ENCODE measurements around the gene RIIAD1. TPM values are rescaled to one million over a fixed set of nuclear protein-coding genes. Genes with fewer than 3 reads are reported as not detected.
A peak's percentile ranks its signal among the peaks of the same experiment; 100 is the strongest.

RIIAD1 gene
- total RNA-seq, 1 donor from 2014 or later, result not detected

GRCh38 chr1:151711044-151711800 lies 10.1 kb upstream of the RIIAD1 start:
- DNase-seq (ENCODE audit: low read depth in 2 of 2), result no peak

- DNase-seq (ENCODE audit: low read depth in 2 of 2), result no peak
These were observed 9.4 kb upstream of the RIIAD1 start for GRCh38 chr1:151711951-151712350.

GRCh38 chr1:151713044-151713443 lies 8.3 kb upstream of the RIIAD1 start:
- DNase-seq (ENCODE audit: low read depth in 2 of 2), result no peak

- no peak for DNase-seq (ENCODE audit: low read depth in 2 of 2)
These were observed 7.4 kb upstream of the RIIAD1 start for GRCh38 chr1:151713874-151714273.

- no peak for DNase-seq (ENCODE audit: low read depth in 2 of 2)
These were observed 6.2 kb upstream of the RIIAD1 start for GRCh38 chr1:151714820-151715725.

- no peak for DNase-seq (ENCODE audit: low read depth in 2 of 2)
These were observed 5.5 kb upstream of the RIIAD1 start for GRCh38 chr1:151715726-151716404.

GRCh38 chr1:151716405-151716762 lies 4.9 kb upstream of the RIIAD1 start:
- DNase-seq (ENCODE audit: low read depth in 2 of 2), result no peak

- peak in 1 of 2 donors; percentile 3 for DNase-seq (ENCODE audit: low read depth in 2 of 2)
These were observed 4.3 kb upstream of the RIIAD1 start, which contains the start of gene CELF3 for GRCh38 chr1:151716771-151717631. Gene CELF3 (minus strand): TSS chr1:151716803. CDS start chr1:151716020, 783 bp downstream.

- DNase-seq (ENCODE audit: low read depth in 2 of 2), result no peak
These were observed 3.3 kb upstream of the RIIAD1 start for GRCh38 chr1:151718011-151718431.

- no peak for DNase-seq (ENCODE audit: low read depth in 2 of 2)
These were observed 2.7 kb upstream of the RIIAD1 start for GRCh38 chr1:151718666-151719065.

GRCh38 chr1:151720125-151720524 lies 1.2 kb upstream of the RIIAD1 start:
- no peak for DNase-seq (ENCODE audit: low read depth in 2 of 2)

- DNase-seq (ENCODE audit: low read depth in 2 of 2), result no peak
These were observed 768 bp upstream of the RIIAD1 start for GRCh38 chr1:151720554-151720953.

- no peak for DNase-seq (ENCODE audit: low read depth in 2 of 2)
These were observed 627 bp downstream of the RIIAD1 start for GRCh38 chr1:151721788-151722510.

GRCh38 chr1:151723726-151724370 lies 2.5 kb downstream of the RIIAD1 start:
- no peak for DNase-seq (ENCODE audit: low read depth in 2 of 2)

GRCh38 chr1:151728151-151729054 lies 7.1 kb downstream of the RIIAD1 start:
- no peak for DNase-seq (ENCODE audit: low read depth in 2 of 2)

GRCh38 chr1:151729157-151729965 lies 8.0 kb downstream of the RIIAD1 start:
- DNase-seq (ENCODE audit: low read depth in 2 of 2), result no peak

GRCh38 chr1:151729966-151730291 lies 8.6 kb downstream of the RIIAD1 start:
- no peak for DNase-seq (ENCODE audit: low read depth in 2 of 2)

GRCh38 chr1:151733126-151733525 lies 11.8 kb downstream of the RIIAD1 start:
- no peak for DNase-seq (ENCODE audit: low read depth in 2 of 2)

All from dermis microvascular lymphatic vessel endothelial cell (primary cell).